Kidney glomerular epithelial cell (primary cell): ENCODE measurements around the gene FRAT1.
"Not testable (repeated sequence)": the region's sequence is repeated elsewhere in the genome, so short reads cannot be mapped to it uniquely, and the experiment has no call there.

Experiments used
- DNase-seq: peaks from one replicate; lab custom pipeline; 2025; lab: John Stamatoyannopoulos, UW

The FRAT1 gene, protein sequence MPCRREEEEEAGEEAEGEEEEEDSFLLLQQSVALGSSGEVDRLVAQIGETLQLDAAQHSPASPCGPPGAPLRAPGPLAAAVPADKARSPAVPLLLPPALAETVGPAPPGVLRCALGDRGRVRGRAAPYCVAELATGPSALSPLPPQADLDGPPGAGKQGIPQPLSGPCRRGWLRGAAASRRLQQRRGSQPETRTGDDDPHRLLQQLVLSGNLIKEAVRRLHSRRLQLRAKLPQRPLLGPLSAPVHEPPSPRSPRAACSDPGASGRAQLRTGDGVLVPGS

DNA sequence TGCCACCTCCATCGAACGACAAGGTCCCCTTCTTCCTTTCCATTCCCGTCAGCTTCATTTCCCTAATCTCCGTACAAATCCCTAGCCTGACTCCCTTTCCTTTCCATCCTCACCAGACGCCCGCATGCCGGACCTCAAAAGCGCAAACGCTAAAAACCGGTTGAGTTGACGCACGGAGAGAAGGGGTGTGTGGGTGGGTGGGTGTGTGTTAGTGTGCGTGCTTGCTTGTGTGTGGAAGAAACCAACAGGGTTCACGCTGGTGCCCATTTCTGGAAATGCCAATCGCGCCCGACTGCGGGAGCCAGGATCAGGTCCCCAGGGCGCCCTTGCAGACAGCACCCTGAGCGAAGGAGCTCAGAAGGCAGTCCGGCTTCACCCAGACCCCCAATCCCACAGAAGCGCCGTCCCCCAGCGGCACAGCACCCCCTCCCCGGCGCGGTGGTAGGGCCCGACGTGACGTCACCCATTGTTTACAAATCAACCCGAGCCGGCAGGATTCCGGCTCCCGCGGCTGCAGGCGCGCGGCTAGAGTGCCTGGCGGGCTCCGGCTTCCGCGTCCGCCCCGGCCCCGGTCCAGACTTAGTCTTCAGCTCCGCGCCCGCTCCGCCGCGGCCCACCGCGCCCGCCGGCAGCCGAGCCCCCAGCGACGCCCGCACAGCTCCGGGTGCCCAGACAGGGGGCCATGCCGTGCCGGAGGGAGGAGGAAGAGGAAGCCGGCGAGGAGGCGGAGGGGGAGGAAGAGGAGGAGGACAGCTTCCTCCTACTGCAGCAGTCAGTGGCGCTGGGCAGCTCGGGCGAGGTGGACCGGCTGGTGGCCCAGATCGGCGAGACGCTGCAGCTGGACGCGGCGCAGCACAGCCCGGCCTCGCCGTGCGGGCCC, at the start of gene FRAT1:
TSS of gene FRAT1 (plus strand) at position 500 of the 880 bp plus-strand sequence. CDS start at position 683, 183 bp downstream.
- peak; percentile 83 for DNase-seq

DNA sequence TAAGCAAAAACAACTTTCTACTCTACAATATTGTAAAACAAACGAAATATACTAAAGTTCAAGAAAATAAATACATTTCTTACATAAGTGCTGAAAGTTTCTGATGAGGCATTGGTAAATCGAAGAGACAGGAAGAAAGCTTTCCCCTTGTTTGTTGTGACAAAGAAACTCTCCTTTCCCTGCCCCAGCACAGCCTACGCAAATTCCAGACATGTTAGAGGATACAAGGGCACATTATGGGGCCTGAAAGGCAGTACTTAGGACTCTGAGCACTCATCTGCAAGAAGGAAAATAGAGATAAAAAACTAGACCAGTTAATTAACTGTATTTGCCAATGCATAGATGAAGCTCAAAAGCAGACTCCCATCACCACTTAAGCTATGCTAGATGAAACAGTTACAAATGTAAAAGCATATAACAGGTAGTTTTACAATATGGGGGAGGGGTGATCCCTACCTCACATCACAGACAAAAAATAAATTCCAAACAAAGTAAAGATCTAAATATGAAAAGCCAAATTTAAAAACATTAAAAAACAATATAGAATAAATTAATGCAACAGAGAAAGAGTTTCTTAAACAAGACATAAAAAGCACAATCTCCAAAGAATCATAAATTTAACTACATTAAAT, 48.4 kb upstream of the FRAT1 start:
- peak; percentile 31 for DNase-seq

DNA sequence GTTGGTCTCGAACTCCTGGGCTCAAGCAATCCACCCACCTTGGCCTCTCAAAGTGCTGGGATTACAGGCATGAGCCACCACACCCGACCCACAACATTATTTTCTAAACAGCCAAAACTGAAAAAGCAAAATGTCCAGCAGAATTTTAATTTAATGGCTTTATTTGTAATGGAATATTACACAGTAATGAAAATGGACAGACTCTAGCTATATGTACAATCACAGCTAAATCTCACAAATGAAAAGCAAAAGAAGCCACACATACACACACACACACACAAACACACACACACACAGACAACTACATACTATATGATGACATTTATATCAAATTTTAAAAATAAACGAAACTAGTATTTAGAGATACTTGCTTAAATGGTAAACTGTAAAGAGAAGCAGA, 45.4 kb upstream of the FRAT1 start:
- DNase-seq, result no peak

DNA sequence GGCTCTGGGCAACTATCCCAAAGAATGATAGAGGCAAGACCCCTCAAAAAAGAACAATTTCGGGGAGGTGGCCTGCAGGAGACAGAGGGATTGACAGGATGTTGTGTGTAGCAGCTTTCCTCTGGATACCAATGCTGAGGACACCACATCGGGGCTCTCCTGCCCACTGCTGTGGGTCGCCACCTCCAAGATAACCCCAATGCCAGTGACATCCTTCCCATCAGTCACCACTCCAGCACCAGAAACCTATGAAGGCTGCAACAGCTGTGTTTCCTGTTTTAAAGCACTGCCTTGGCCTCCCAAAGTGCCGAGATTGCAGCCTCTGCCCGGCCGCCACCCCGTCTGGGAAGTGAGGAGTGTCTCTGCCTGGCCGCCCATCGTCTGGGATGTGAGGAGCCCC, 44.2 kb upstream of the FRAT1 start:
- DNase-seq, result no peak

DNA sequence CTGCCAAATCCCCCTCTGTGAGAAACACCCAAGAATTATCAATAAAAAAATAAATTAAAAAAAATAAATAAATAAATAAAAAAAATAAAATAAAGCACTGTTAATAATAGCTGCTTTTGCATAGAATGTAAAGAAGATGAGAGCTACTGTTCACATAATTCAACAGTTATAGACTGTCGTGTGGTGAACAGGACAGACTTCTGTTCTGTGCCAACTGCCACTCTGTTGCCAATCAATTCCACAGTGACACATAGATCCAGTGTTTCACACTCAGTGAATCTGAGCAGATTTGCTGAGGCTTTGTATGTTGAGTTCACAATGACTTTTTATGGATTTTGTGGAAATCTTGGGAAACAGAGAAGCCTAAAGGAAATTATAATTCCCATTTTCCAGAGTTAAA, 41.5 kb upstream of the FRAT1 start:
- DNase-seq, result no peak

DNA sequence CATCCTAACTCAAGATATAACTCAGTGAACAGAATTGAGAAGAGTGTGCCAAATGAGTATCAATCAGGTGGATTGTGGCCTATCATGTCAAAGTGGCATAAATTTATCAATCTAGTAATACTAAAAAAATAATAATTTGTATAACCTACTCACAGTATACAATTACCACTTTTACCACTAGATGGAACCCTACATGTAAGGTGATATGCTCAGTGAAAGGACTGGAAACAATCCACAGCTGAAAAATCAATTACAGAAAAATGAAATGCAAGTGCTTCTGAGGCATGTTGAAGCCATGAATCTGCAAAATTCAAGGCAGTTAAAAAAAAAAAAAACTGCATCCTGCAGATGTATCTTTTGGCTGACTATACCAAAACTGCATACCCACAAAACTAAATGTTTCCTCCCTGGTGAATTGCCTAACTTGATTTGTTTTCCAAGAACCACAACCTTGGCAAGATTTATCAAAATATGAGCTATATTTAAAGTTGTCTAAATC, 40.5 kb upstream of the FRAT1 start:
- DNase-seq, result peak; percentile 56

DNA sequence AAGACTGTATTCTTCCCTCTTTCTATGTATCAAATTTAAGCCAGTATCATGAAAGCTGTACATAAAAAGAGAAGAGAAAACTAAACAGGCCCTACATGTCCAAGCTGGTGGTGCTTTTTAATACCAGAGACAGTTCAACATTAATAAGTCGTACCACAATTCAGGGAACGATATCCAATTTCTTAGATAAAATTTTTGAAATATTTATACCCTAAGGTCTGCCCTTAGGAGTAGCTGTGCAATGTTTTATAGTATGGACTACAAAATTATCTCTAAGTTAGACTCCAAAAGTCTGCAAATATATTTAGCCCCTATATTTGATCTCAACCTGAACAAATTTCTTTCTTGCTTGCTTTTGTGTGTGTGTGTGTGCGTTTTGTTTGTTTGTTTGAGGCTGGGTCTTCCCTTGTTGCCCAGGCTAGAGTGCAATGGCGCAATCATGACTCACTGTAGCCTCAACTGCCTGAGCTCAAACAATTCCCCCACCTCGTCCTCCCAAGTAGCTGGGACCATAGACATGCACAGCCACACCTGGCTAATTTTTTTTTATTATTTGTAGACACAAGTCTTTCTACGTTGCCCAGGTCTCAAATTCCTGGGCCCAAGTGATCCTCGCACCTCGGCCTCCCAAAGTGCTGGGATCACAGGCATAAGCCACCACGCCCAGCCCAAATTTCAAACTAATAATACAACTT, 39.8 kb upstream of the FRAT1 start:
- no peak for DNase-seq

DNA sequence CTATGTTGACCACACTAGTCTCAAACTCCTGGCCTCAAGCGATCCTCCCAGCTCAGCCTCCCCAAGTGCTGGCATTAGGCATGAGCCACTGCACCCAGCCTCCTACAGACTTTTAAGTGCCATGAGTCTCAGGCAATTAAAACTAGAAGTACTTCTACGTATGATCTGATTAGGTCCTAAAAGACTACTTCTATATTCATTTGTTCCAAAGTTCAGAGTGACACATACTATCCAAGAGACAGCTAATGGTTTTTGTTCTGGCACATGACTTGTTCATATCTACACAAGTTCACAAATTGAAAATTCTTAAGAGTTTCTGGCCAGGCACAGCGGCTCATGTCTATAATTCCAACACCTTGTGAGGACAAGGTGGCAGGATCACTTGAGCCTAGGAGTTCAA, 38.3 kb upstream of the FRAT1 start:
- no peak for DNase-seq

DNA sequence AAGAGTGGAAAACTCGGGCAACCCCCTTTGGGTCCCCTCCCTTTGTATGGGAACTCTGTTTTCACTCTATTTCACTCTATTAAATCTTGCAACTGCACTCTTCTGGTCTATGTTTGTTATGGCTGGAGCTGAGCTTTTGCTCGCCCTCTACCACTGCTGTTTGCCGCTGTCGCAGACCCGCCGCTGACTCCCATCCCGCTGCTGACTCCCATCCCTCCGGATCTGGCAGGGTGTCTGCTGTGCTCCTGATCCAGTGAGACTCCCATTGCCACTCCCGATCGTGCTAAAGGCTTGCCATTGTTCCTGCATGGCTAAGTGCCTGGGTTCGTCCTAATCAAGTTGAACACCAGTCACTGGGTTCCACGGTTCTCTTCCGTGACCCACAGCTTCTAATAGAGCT, 29.0 kb upstream of the FRAT1 start:
- DNase-seq, result not testable (repeated sequence)

DNA sequence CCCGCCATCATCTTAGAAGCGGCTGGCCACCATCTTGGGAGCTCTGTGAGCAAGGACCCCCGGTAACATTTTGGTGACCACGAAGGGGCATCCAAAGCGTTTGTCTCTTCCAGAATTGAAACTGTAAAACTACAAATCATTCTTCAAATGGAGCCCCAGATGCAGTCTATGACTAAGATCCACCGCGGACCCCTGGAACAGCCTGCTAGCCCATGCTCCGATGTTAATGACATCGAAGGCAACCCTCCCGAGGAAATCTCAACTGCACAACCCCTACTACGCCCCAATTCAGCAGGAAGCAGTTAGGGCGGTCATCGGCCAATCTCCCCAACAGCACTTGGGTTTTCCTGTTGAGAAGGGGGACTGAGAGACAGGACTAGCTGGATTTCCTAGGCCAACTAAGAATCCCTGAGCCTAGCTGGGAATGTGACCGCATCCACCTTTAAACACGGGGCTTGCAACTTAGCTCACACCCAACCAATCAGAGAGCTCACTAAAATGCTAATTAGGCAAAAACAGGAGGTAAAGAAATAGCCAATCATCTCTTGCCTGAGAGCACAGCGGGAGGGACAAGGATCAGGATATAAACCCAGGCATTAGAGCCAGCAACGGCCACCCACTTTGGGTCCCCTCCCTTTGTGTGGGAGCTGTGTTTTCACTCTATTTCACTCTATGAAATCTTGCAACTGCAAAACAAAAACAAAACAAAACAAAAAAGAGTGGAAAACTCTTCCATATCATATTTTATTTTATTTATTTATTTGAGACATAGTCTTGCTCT, 28.3 kb upstream of the FRAT1 start:
- DNase-seq, result not testable (repeated sequence)

DNA sequence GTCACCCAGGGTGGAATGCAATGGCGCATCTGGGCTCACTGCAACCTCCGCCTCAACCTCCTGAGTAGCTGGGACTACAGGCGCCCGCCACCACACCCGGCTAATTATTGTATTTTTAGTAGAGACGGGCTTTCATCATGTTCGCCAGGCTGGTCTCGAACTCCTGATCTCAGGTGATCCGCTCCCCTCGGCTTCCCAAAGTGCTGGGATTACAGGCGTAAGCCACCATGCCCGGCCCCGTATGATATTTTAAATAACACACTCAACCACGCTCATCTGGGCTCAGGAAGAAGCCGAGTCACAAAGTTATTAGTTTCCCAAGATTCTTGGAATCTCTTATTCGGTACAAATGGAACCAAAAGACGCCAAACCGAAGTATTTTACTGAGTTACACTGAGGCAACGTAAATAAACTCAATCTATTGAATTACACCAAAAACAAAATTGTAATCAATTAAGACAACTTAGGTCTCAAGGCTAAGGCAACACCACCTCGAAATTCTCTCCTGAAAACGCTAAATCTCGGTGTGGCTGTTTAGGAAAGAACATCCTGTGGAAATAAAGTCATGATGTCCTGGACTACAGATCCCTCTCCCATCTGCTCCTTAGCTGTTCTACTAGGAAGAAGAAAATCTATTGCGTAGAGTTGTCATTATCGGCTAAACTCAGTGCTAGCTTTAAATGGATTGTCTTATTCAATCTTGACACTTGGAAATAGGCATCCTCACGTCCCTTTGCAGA, 27.5 kb upstream of the FRAT1 start:
- peak; percentile 69 for DNase-seq

DNA sequence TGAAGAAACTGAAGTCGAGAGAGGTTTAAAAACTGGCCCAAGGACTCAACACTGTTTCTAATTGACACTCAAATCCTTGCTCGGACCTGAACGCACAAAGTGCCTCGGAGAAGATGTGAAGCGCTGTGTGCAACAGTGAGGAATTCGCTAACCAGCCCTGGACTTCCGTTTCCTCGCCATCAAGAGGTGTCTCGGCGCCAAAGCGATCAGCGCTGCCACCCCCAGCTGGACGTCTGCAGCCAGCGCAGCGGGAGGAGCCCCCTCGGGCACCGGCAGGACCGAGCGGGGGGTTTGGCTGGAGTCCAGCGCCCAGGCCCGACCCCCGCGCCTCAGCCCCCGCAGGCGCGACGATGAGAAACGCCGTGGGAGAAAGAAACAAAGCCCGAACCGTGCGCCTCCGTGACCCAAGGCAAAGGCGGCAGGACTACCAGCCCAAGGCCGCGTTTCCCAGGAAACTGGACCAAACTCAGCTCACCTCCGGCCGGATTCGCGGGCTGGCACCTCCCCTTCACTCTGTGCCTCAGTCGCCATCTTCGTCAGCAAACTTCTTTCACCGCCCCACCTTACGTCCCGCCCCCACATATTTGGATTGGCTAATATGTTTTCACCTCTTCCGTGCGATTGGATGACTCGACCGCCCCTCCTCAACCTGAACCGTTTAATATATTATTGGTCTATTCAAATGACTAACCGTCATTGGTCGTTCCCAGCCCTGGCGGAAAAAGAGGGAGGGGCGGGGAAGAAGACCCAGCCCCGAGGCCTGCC, 26.8 kb upstream of the FRAT1 start, which contains the start of gene ARHGAP19:
TSS of gene ARHGAP19 (minus strand) at position 541 of the 765 bp plus-strand sequence. CDS start at position 531, 10 bp downstream.
- peak; percentile 99 for DNase-seq

DNA sequence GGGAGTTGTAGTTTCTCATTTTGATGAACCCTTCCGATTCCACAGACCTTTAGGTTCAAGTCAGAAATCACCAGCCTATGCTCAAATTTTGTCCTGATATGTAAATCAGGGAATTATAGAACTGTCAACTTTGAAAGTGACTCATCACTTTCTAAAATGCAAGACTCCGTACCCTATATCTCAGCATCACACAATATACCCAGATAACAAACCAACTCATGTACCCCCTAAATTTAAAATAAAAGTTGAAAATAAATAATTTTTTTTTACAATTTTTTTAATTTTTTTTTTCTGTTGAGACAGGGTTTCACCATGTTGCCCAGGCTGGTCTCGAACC, 26.2 kb upstream of the FRAT1 start:
- no peak for DNase-seq

DNA sequence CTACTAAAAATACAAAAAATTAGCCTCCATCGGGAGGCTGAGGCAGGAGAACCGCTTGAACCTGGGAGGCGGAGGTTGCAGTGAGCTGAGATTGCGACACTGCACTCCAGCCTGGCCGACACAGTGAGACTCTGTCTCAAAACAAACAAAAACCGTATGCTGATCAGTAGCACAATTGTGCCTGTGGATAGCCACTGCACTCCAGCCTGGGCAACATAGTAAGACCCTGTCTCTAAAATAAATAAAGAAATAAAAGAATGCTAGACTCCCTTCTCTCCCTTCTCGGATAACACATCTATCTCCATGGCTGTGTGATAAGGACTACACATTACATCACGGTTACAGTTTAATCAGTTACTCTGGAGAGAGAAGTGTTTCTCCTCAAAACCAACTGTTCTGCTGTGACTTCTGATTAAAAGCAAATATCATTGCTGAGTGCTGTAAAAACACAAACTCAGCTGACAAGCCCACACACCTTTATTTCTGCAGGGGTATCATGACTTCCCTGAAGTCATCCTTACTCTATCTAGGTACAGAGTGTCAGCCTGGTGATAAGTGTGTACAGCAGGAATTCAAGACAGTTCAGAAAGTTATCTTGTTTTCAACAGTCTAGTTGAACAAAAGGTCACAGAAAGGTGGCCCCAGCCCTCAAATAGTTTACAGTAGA, 21.4 kb upstream of the FRAT1 start:
- peak; percentile 9 for DNase-seq

DNA sequence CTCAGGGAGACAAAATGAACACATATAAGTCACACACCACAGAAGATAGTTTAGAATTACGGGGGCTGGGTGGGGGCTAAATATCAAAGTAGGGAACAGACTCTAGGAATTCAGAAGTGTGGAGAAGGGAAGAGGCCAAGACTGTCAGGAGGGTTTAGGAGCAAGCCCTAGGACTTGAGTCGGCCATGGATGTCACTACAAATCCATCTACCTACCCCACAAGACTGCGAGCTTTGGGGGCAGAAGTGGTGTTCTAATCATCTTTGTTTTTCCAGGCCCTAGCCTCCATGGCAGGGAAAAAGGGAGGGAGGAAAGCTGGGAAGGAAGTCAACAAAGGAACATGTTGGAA, 20.9 kb upstream of the FRAT1 start:
- DNase-seq, result no peak

DNA sequence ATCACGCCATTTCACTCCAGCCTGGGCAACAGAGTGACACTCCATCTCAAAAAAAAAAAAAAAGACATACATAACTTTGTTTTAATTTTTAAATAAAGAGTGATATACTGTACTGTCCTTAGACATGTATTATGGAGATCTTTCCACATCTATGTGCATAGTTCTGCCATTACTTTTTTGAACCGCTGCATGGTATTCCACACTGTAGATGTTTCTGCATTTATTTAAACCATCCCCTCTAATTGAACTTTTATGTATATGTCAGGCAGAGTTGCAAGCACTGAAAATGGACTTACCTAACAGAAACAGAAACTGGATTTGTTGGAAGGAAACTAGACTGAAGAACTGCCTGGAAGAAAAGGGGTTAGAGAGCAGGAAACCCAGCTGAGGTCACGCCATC, 18.1 kb upstream of the FRAT1 start:
- DNase-seq, result no peak

DNA sequence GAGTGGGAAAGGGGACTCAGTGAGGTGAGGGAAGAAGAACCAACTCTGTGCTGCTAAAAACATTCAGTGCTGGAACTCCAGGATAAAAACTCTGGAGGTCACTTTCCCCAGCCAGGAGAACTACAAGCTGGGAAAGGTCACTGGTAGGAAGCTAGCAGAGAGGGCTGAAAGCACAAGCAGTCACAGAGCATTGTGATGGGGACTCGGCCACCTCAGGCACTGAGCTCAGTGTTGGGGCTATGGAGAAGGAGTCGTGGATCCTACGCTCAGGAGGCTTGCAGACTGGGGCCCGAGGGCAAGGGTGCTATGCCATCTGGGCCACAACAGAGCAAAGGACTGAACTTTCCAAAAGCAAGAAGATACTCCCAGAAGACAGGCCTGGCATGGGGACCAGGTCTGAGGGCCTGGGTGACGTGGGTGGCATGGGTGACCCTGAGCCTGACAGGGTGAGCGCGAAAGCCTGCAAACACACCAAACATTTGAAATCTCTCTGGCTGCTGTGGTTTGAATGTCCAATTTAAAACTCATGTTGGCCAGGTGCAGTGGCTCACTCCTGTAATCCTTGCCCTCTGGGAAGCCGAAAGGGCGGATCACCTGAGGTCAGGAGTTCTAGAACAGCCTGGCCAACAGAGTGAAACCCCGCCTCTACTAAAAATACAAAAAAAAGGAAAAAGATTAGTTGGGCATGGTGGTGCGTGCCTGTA, 16.8 kb upstream of the FRAT1 start:
- DNase-seq, result no peak

DNA sequence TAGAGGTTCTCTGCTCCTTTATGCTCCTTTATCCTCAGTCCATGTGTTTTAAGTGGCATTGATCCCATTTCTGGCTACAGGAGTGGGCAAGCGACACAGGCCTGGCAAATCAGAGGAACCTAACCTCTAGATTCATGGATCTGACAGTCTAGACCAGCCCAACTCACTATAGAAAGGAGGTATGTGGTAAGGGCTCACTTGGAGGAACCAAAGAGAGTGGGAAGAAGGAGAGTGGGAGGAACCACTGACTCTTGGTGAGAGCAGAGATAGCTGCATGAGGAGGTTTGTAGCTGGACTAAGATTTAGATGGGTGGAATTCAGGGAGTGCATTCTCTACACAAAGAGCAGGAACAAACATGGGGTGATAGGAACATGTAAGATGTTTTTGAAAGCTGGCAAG, 11.6 kb upstream of the FRAT1 start:
- no peak for DNase-seq
